Subcutaneous abdominal adipose tissue (tissue), 5 donors: ENCODE results near the gene KIF19.

ENCODE experiments used
- H3K27ac ChIP-seq: one replicate; pipeline ENCODE4 v1.7.0; 2013; ENCODE audit warnings: low read depth, mild to moderate bottlenecking, inconsistent platforms, low read length, moderate library complexity
- H3K27me3 ChIP-seq, 5 donors: one replicate each; pipeline ENCODE4 v1.7.0; 2013; ENCODE audit warnings: low read length in 5 of 5, inconsistent platforms in 1 of 5; ENCODE audit not compliant: control insufficient read depth in 5 of 5, insufficient read depth in 4 of 5
- H3K36me3 ChIP-seq, 5 donors: one replicate each; pipeline ENCODE4 v1.7.0; 2013; ENCODE audit warnings: low read length in 5 of 5; ENCODE audit not compliant: control insufficient read depth in 5 of 5, insufficient read depth in 5 of 5
- H3K4me1 ChIP-seq, 5 donors: one replicate each; pipeline ENCODE4 v1.7.0; 2013; ENCODE audit warnings: low read length in 5 of 5, mild to moderate bottlenecking in 3 of 5, moderate library complexity in 1 of 5; ENCODE audit not compliant: control insufficient read depth in 5 of 5, insufficient read depth in 5 of 5
- H3K4me3 ChIP-seq, 5 donors: one replicate each; pipeline ENCODE4 v1.7.0; 2013; ENCODE audit warnings: low read length in 5 of 5, low read depth in 1 of 5
- H3K9ac ChIP-seq, 5 donors: one replicate each; pipeline ENCODE4 v1.7.0; 2013; ENCODE audit warnings: low read length in 5 of 5, mild to moderate bottlenecking in 4 of 5, moderate library complexity in 3 of 5
- H3K9me3 ChIP-seq, 5 donors: one replicate each; pipeline ENCODE4 v1.7.0; 2013; ENCODE audit warnings: low read length in 5 of 5; ENCODE audit not compliant: control insufficient read depth in 5 of 5
- donor health status: healthy.
- donor health status: healthy.
- donor health status: healthy.
- donor health status: healthy.
- donor health status: healthy.

KIF19 gene

GRCh38 chr17:74390680-74391653 is 64.9 kb downstream of the KIF19 start:
- H3K9me3 ChIP-seq = peaks cover 0 to 3% (median 0%) of the 10 kb centered on the region in 5 donors
- no peaks in the 10 kb centered on the region for H3K36me3 ChIP-seq
- H3K4me1 ChIP-seq = peaks cover 5 to 45% (median 42%) of the 10 kb centered on the region in 5 donors
- H3K9ac ChIP-seq = peak overlapping the region in 1 of 5 donors; percentile 60
- no peak overlapping the region for H3K4me3 ChIP-seq
- peak overlapping the region; percentile 88 for H3K27ac ChIP-seq
- no peaks in the 10 kb centered on the region for H3K27me3 ChIP-seq

- H3K27ac ChIP-seq = peak overlapping the region; percentile 88
- no peaks in the 10 kb centered on the region for H3K36me3 ChIP-seq
- peaks cover 0 to 3% (median 0%) of the 10 kb centered on the region in 5 donors for H3K9me3 ChIP-seq
- H3K4me1 ChIP-seq = peaks cover 5 to 37% (median 34%) of the 10 kb centered on the region in 5 donors
- H3K27me3 ChIP-seq = no peaks in the 10 kb centered on the region
- no peak overlapping the region for H3K4me3 ChIP-seq
- no peak overlapping the region for H3K9ac ChIP-seq
These were observed 65.7 kb downstream of the KIF19 start for GRCh38 chr17:74391771-74392170.

GRCh38 chr17:74392848-74393247 is 66.8 kb downstream of the KIF19 start:
- Histone ChIP-seq H3K4me1 (peaks cover 5 to 35% (median 32%) of the 10 kb centered on the region in 5 donors), H3K9ac (no peak overlapping the region), H3K36me3 (no peaks in the 10 kb centered on the region), H3K9me3 (peaks cover 0 to 3% (median 0%) of the 10 kb centered on the region in 5 donors), H3K4me3 (no peak overlapping the region), H3K27ac (peak overlapping the region; percentile 88), H3K27me3 (no peaks in the 10 kb centered on the region)

- Histone ChIP-seq H3K9ac (no peak overlapping the region), H3K27me3 (no peaks in the 10 kb centered on the region), H3K36me3 (no peaks in the 10 kb centered on the region), H3K27ac (peak overlapping the region; percentile 17), H3K4me1 (peaks cover 5 to 35% (median 32%) of the 10 kb centered on the region in 5 donors), H3K4me3 (no peak overlapping the region), H3K9me3 (peaks cover 0 to 3% (median 0%) of the 10 kb centered on the region in 5 donors)
These were observed 67.4 kb downstream of the KIF19 start for GRCh38 chr17:74393346-74393942.

- no peak overlapping the region for H3K4me3 ChIP-seq
- peaks cover 5 to 35% (median 32%) of the 10 kb centered on the region in 5 donors for H3K4me1 ChIP-seq
- no peaks in the 10 kb centered on the region for H3K36me3 ChIP-seq
- H3K27me3 ChIP-seq = no peaks in the 10 kb centered on the region
- H3K27ac ChIP-seq = peak overlapping the region; percentile 17
- peaks cover 0 to 3% (median 0%) of the 10 kb centered on the region in 5 donors for H3K9me3 ChIP-seq
- H3K9ac ChIP-seq = no peak overlapping the region
These were observed 68.4 kb downstream of the KIF19 start for GRCh38 chr17:74394275-74394950.

GRCh38 chr17:74394977-74395376 is 69.0 kb downstream of the KIF19 start:
- peaks cover 5 to 35% (median 32%) of the 10 kb centered on the region in 5 donors for H3K4me1 ChIP-seq
- no peaks in the 10 kb centered on the region for H3K36me3 ChIP-seq
- H3K9ac ChIP-seq = no peak overlapping the region
- H3K27me3 ChIP-seq = no peaks in the 10 kb centered on the region
- no peak overlapping the region for H3K27ac ChIP-seq
- H3K9me3 ChIP-seq = peaks cover 0 to 3% (median 0%) of the 10 kb centered on the region in 5 donors
- H3K4me3 ChIP-seq = no peak overlapping the region

GRCh38 chr17:74396567-74396966 is 70.5 kb downstream of the KIF19 start:
- no peaks in the 10 kb centered on the region for H3K27me3 ChIP-seq

GRCh38 chr17:74402048-74402447 is 76.0 kb downstream of the KIF19 start:
- Histone ChIP-seq H3K36me3 (no peaks in the 10 kb centered on the region), H3K9me3 (no peaks in the 10 kb centered on the region), H3K4me3 (no peak overlapping the region), H3K27ac (no peak overlapping the region), H3K27me3 (peaks cover 0 to 6% (median 5%) of the 10 kb centered on the region in 5 donors), H3K9ac (no peak overlapping the region), H3K4me1 (no peaks in the 10 kb centered on the region)

More at GRCh38 chr17:74396567-74396966, 70.5 kb downstream of the KIF19 start:
- Histone ChIP-seq H3K36me3 (no peaks in the 10 kb centered on the region), H3K4me1 (peaks cover 5 to 27% (median 26%) of the 10 kb centered on the region in 5 donors), H3K9ac (no peak overlapping the region), H3K4me3 (no peak overlapping the region), H3K9me3 (peaks cover 0 to 3% (median 0%) of the 10 kb centered on the region in 5 donors), H3K27ac (no peak overlapping the region)

- H3K4me3 ChIP-seq = no peak overlapping the region
- H3K9me3 ChIP-seq = no peaks in the 10 kb centered on the region
- peaks cover 0 to 6% (median 5%) of the 10 kb centered on the region in 5 donors for H3K27me3 ChIP-seq
- H3K4me1 ChIP-seq = no peaks in the 10 kb centered on the region
- no peaks in the 10 kb centered on the region for H3K36me3 ChIP-seq
- no peak overlapping the region for H3K9ac ChIP-seq
- no peak overlapping the region for H3K27ac ChIP-seq
These were observed 77.6 kb downstream of the KIF19 start for GRCh38 chr17:74403512-74404137.
